Natural killer cell treated with Interleukin-12 subunit alpha and Interleukin-12 subunit beta and Interleukin-15 and Interleukin-18, amount 100 ng/mL, for 72 hours (primary cell): ENCODE measurements around the gene EEF1AKMT1. TPM values are rescaled to one million over a fixed set of nuclear protein-coding genes. Genes with fewer than 3 reads are reported as not detected.

Source experiments
- ATAC-seq, 2 donors: fragments of 150-1000 bp; cut with Tn5 transposase in 1 of 2; sonication (Bioruptor Pico), chemical (Tn5 transposase) in 1 of 2; 2 replicates each; pipeline ENCODE4 v1.10.0; 2021
- DNase-seq: peaks from one replicate; pipeline ENCODE4 v3.0.0; 2022; ENCODE audit warnings: low spot score
- H3K27ac Mint-ChIP-seq, 2 donors: 1 replicate in 1 of 2; 2 replicates in 1 of 2; pipeline ENCODE4 v1.8.0; 2022; ENCODE audit warnings: mixed read lengths in 2 of 2, mild to moderate bottlenecking in 1 of 2, moderate library complexity in 1 of 2
- H3K27me3 Mint-ChIP-seq, 2 donors: 1 replicate in 1 of 2; 2 replicates in 1 of 2; pipeline ENCODE4 v1.8.0; 2022; ENCODE audit warnings: mixed read lengths in 2 of 2
- H3K36me3 Mint-ChIP-seq: one replicate; pipeline ENCODE4 v1.8.0; 2022; ENCODE audit warnings: mixed read lengths
- H3K4me1 Mint-ChIP-seq, 2 donors: 1 replicate in 1 of 2; 2 replicates in 1 of 2; pipeline ENCODE4 v1.8.0; 2022; ENCODE audit warnings: low read depth in 2 of 2, mixed read lengths in 2 of 2, mild to moderate bottlenecking in 1 of 2
- H3K4me3 Mint-ChIP-seq: one replicate; pipeline ENCODE4 v1.8.0; 2022; ENCODE audit warnings: mixed read lengths
- H3K9me3 Mint-ChIP-seq: 2 replicates; pipeline ENCODE4 v1.8.0; 2022; ENCODE audit warnings: mixed read lengths
- total RNA-seq, 2 donors: library from RNA; stranded (reverse); gene quantifications; one replicate each; pipeline ENCODE4 v1.2.3, GENCODE V29; 2022

Gene EEF1AKMT1
- total RNA-seq, 2 donors from 2014 or later, result 11.0 to 12.6 TPM

DNA sequence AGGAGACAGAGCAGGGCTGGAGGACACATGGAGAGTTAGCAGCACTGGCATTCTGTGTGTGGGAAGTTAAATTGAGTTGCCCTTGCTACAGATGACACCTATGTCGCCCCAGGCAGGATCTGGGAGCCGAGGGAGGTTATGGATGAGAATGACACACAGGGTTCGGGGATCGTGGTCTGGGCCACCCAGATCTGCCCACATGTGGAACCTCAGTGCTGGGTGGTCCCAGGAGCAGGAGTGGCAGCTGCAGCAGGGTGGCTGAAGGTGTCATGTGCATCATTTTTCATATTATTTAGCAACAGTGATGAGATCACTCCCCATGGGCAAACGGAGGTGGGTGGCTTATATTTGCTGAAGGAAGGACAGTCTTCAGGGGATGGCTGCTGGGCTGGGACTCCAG, 67.1 kb downstream of the EEF1AKMT1 start:
- Mint-ChIP-seq H3K27ac (no peak overlapping the region), H3K36me3 (no peaks in the 10 kb centered on the region), H3K4me1 (peaks cover 0 to 8% of the 10 kb centered on the region in 2 donors), H3K27me3 (peaks cover 0 to 5% of the 10 kb centered on the region in 2 donors), H3K4me3 (no peak overlapping the region), H3K9me3 (no peaks in the 10 kb centered on the region)
- DNase-seq, result no peak
- ATAC-seq, result no peak

DNA sequence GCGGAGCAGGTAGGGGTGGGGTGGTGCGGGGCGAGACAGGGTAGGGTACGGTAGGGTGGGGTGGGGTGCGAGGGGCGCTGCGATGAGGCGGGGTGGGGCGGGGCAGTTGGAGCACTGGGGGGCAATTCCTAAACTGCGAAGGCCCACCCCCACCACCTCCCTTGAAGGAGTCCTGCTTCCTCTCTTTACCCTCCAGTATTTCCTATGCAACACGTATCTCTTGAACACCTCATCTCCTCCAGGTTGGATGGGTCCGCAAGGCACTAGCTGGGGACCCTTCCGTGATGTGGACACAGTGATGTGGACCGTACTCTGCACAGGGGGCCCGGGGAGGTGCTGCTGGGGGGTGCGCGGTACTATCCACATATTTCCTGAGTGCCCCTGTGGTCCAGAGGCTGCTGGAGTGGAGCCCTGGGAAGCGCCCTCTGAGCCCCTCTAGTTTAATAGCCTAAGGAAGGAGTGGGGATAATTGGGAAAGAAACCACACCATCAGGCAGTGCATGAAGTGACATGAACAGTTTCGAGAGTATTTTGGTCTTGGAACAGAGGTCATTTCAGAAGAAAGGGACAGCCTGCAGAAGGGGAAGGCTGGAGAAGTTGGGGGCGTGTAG, 69.2 kb downstream of the EEF1AKMT1 start:
- Mint-ChIP-seq H3K4me3 (peak overlapping the region; percentile 73), H3K4me1 (peaks cover 0 to 8% of the 10 kb centered on the region in 2 donors), H3K27ac (no peak overlapping the region), H3K9me3 (no peaks in the 10 kb centered on the region), H3K27me3 (peaks cover 8 to 14% of the 10 kb centered on the region in 2 donors), H3K36me3 (no peaks in the 10 kb centered on the region)
- DNase-seq, result no peak
- no peak for ATAC-seq

GRCh38 chr13:20703780-20704458, 69.8 kb downstream of the EEF1AKMT1 start:
- no peaks in the 10 kb centered on the region for H3K9me3 Mint-ChIP-seq
- H3K36me3 Mint-ChIP-seq, result no peaks in the 10 kb centered on the region
- DNase-seq (peak; percentile 78), ATAC-seq (peak; percentile 92 to 95)
- no peak overlapping the region for H3K27ac Mint-ChIP-seq
- peaks cover 8 to 15% of the 10 kb centered on the region in 2 donors for H3K27me3 Mint-ChIP-seq
- H3K4me1 Mint-ChIP-seq, result peaks cover 0 to 8% of the 10 kb centered on the region in 2 donors
- H3K4me3 Mint-ChIP-seq, result no peak overlapping the region

GRCh38 chr13:20702915-20703779, 70.6 kb downstream of the EEF1AKMT1 start, which contains the start of gene IL17D:
Gene IL17D (plus strand): TSS chr13:20703699. CDS start chr13:20704002, 303 bp downstream.
- Mint-ChIP-seq H3K4me1 (peaks cover 0 to 8% of the 10 kb centered on the region in 2 donors), H3K36me3 (no peaks in the 10 kb centered on the region), H3K27ac (no peak within 1 kb of the TSS)

GRCh38 chr13:20702530-20702914, 71.2 kb downstream of the EEF1AKMT1 start:
- peaks cover 0 to 8% of the 10 kb centered on the region in 2 donors for H3K4me1 Mint-ChIP-seq

More at GRCh38 chr13:20702915-20703779, 70.6 kb downstream of the EEF1AKMT1 start, which contains the start of gene IL17D:
- no peak for DNase-seq
- Mint-ChIP-seq H3K27me3 (peaks cover 8 to 15% of the 10 kb centered on the region in 2 donors), H3K9me3 (no peaks in the 10 kb centered on the region), H3K4me3 (peak within 1 kb of the TSS; percentile 80)
- peak; percentile 25 to 53 for ATAC-seq

DNA sequence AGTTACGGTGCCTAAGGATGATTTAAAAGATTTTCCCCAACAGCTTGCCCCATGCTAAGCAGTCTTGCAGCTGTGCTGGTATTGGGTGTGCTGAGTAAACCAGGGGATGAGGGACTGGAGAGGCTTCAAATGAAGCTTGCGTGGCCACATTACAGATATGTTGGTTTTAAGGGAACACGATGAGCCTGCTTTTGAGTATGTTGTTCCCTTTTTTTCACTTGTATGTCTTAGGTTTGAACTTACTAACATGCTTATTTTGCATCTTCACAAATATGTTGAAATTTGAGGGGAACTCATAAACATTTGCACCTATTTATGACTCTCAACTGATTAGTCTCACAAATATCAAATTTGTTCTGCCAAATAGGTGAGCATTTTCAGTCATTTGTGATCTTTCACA, 72.3 kb downstream of the EEF1AKMT1 start:
- Mint-ChIP-seq H3K4me3 (no peak overlapping the region), H3K27ac (no peak overlapping the region), H3K4me1 (peaks cover 0 to 8% of the 10 kb centered on the region in 2 donors), H3K27me3 (peaks cover 11 to 21% of the 10 kb centered on the region in 2 donors), H3K9me3 (no peaks in the 10 kb centered on the region), H3K36me3 (no peaks in the 10 kb centered on the region)
- ATAC-seq, result no peak
- DNase-seq, result no peak

More at GRCh38 chr13:20702530-20702914, 71.2 kb downstream of the EEF1AKMT1 start:
- H3K4me3 Mint-ChIP-seq, result peak overlapping the region; percentile 80
- H3K9me3 Mint-ChIP-seq, result no peaks in the 10 kb centered on the region
- H3K36me3 Mint-ChIP-seq, result no peaks in the 10 kb centered on the region
- ATAC-seq (no peak), DNase-seq (no peak)
- H3K27ac Mint-ChIP-seq, result no peak overlapping the region
- peaks cover 10 to 18% of the 10 kb centered on the region in 2 donors for H3K27me3 Mint-ChIP-seq

- Mint-ChIP-seq H3K9me3 (no peaks in the 10 kb centered on the region), H3K27me3 (peaks cover 15 to 27% of the 10 kb centered on the region in 2 donors), H3K36me3 (no peaks in the 10 kb centered on the region), H3K27ac (no peak overlapping the region), H3K4me3 (no peak overlapping the region), H3K4me1 (peaks cover 5 to 8% of the 10 kb centered on the region in 2 donors)
- ATAC-seq (no peak), DNase-seq (no peak)
These were observed 73.5 kb downstream of the EEF1AKMT1 start for GRCh38 chr13:20700288-20700687.

DNA sequence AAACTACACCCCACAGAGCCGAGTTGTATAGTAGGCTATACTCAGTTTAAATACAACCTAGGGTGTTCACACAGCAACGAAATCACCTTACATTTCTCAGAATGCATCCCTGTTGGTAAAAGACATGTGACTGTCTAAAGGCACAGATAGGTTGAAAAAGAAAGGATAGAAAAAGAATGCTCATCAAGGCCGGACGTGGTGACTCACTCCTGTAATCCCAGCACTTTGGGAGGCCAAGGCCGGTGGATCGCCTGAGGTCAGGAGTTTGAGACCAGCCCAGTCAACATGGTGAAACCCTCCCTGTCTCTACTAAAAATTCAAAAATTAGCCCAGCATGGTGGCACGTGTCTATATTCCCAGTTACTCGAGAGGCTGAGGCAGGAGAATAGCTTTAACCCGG, 74.0 kb downstream of the EEF1AKMT1 start:
- Mint-ChIP-seq H3K9me3 (no peaks in the 10 kb centered on the region), H3K27me3 (peaks cover 15 to 27% of the 10 kb centered on the region in 2 donors), H3K4me1 (peaks cover 5 to 8% of the 10 kb centered on the region in 2 donors), H3K36me3 (no peaks in the 10 kb centered on the region), H3K27ac (no peak overlapping the region), H3K4me3 (no peak overlapping the region)
- no peak for DNase-seq
- ATAC-seq, result no peak

DNA sequence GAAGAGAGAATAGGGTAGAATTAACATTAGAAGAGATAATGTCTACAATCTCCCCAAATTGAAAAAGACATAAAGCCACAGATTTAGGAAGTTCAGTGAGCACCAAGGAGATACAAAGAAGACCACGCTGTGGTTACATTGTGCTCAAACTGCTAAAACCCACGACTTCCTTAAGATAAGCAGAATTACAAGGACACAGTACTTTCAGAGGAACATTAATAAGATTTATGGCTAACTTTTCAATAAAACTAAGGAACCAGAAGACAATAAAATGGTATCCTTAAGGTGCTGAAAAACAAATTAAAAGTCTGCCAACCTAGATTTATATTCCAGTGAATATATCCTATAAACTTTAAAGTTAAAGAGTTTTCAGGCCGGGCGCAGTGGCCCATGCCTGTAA, 77.7 kb downstream of the EEF1AKMT1 start:
- ATAC-seq (no peak), DNase-seq (no peak)
- Mint-ChIP-seq H3K9me3 (no peaks in the 10 kb centered on the region), H3K27ac (no peak overlapping the region), H3K36me3 (no peaks in the 10 kb centered on the region), H3K4me1 (peaks cover 0 to 5% of the 10 kb centered on the region in 2 donors), H3K4me3 (no peak overlapping the region), H3K27me3 (peaks cover 15 to 27% of the 10 kb centered on the region in 2 donors)

DNA sequence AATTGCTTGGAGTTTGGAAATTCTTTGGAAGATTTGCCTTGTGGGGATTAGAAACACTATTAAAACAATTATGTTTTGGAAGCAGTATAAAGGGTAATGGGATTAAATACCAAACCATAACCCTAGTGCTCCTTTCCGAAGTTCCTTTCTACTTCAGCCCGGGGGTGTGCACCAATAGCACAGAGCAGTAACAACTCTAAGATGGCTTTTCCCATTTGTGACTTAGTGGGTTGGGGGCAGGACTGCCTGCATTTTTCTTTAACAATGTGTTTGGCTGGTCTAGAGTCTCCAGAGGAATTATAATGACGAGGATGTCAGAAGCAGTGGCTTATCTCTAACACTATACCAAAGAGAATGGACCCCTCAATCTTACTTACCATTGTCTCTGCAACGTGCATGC, 82.1 kb downstream of the EEF1AKMT1 start:
- Mint-ChIP-seq H3K27ac (no peak overlapping the region), H3K9me3 (no peaks in the 10 kb centered on the region), H3K36me3 (no peaks in the 10 kb centered on the region), H3K27me3 (peaks cover 5 to 6% of the 10 kb centered on the region in 2 donors), H3K4me3 (no peak overlapping the region), H3K4me1 (peaks cover 5% of the 10 kb centered on the region in 2 donors)
- DNase-seq (no peak), ATAC-seq (no peak)

- ATAC-seq, result no peak
- no peaks in the 10 kb centered on the region for H3K27me3 Mint-ChIP-seq
- H3K4me1 Mint-ChIP-seq, result peaks cover 0 to 5% of the 10 kb centered on the region in 2 donors
- H3K9me3 Mint-ChIP-seq, result no peaks in the 10 kb centered on the region
- DNase-seq, result no peak
- H3K36me3 Mint-ChIP-seq, result no peaks in the 10 kb centered on the region
- no peak overlapping the region for H3K27ac Mint-ChIP-seq
- H3K4me3 Mint-ChIP-seq, result no peak overlapping the region
These were observed 84.5 kb downstream of the EEF1AKMT1 start for GRCh38 chr13:20689291-20689690.

DNA sequence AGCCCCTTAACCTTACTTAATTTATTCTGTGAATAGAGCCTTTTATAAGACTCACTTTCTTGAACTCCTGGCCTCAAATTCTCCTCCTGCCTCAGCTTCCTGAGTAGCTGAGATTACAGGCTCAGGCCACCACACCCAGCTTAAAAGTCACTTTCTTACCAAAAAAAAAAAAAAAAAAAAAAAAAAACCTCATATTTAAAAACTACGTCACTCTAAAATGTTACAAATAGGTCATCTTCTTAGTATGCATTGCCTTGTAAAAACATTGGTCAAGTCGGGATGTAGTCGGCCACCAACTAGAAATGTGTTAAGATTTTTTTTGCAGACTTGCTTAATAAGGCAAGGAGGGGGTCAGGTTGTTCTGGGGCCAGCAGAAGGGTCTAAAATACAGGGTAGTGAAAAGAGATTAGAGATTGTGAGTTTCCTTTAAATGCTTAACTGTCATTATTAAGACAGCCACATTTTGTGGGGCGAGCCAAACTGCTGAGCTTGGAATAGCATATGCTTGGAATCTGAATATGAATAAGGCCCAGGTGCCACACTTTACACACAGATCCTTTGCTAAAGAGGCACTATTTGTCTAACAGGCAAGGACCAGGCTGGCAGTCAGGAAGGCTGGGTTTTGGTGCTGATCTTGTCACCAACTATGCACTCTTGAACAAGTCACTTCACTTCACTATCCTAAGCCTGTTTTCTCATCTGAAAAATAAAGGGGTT, 86.7 kb downstream of the EEF1AKMT1 start:
- no peaks in the 10 kb centered on the region for H3K27me3 Mint-ChIP-seq
- peaks cover 0 to 5% of the 10 kb centered on the region in 2 donors for H3K4me1 Mint-ChIP-seq
- H3K36me3 Mint-ChIP-seq, result no peaks in the 10 kb centered on the region
- no peaks in the 10 kb centered on the region for H3K9me3 Mint-ChIP-seq
- ATAC-seq, result no peak
- H3K4me3 Mint-ChIP-seq, result no peak overlapping the region
- H3K27ac Mint-ChIP-seq, result peak overlapping the region in 1 of 2 donors; percentile 43
- no peak for DNase-seq

DNA sequence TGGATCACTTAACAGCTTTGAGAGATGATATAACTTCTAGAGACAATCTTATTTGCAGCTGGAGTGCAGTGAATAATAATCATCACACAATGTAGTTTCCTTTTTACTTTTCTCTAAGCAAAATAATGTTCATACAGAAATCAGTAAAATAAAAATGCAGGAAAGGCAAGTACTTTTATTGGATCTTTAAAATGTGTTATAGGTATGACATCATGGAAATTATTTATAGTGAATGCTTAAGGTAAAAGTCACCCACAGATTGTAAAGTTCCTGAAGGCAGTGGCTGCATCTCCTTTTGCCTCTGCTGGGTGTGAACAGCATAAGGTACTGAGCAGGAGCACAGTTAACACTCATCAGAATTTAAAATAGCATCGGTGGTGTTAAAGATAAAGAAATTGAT, 87.6 kb downstream of the EEF1AKMT1 start:
- ATAC-seq, result no peak
- H3K4me1 Mint-ChIP-seq, result peaks cover 0 to 5% of the 10 kb centered on the region in 2 donors
- no peaks in the 10 kb centered on the region for H3K27me3 Mint-ChIP-seq
- H3K27ac Mint-ChIP-seq, result no peak overlapping the region
- H3K4me3 Mint-ChIP-seq, result no peak overlapping the region
- H3K9me3 Mint-ChIP-seq, result no peaks in the 10 kb centered on the region
- no peaks in the 10 kb centered on the region for H3K36me3 Mint-ChIP-seq
- no peak for DNase-seq
